ENCODE measurements around the gene CAPZB.

GRCh38 chr1:19327736-19328135, 157.6 kb downstream of the CAPZB start:
- TF ChIP-seq CTCF (IDR thresholded peaks at IDR 0.05): no peak
- no peak for TF ChIP-seq POLR2A (IDR thresholded peaks at IDR 0.05)

All from lower leg skin (tissue), 3 donors.